ENCODE measurements around the gene FOXF2. TPM values are rescaled to one million over a fixed set of nuclear protein-coding genes. Genes with fewer than 3 reads are reported as not detected.

The FOXF2 gene
- total RNA-seq, 3 donors from 2014 or later: 0.08 TPM; not detected in 2

GRCh38 chr6:1404713-1405098 is 15.3 kb downstream of the FOXF2 start:
- Mint-ChIP-seq H3K9me3 (no peaks in the 10 kb centered on the region), H3K4me3 (no peak overlapping the region), H3K27me3 (ENCODE audit: low read depth) (peaks cover 22% of the 10 kb centered on the region), H3K4me1 (ENCODE audit: low read depth) (no peaks in the 10 kb centered on the region), H3K36me3 (ENCODE audit: insufficient read depth) (no peaks in the 10 kb centered on the region)
- no peak for DNase-seq
- ATAC-seq: no peak

GRCh38 chr6:1405221-1405620 is 15.8 kb downstream of the FOXF2 start:
- Mint-ChIP-seq H3K36me3 (ENCODE audit: insufficient read depth) (no peaks in the 10 kb centered on the region), H3K9me3 (no peaks in the 10 kb centered on the region), H3K4me1 (ENCODE audit: low read depth) (no peaks in the 10 kb centered on the region), H3K4me3 (no peak overlapping the region), H3K27me3 (ENCODE audit: low read depth) (peaks cover 23% of the 10 kb centered on the region)
- no peak for ATAC-seq
- DNase-seq: no peak

- H3K4me1 Mint-ChIP-seq (ENCODE audit: low read depth): no peaks in the 10 kb centered on the region
- no peaks in the 10 kb centered on the region for H3K9me3 Mint-ChIP-seq
Observed at GRCh38 chr6:1406306-1407072, 17.1 kb downstream of the FOXF2 start.

GRCh38 chr6:1407499-1407990 is 18.2 kb downstream of the FOXF2 start:
- H3K36me3 Mint-ChIP-seq (ENCODE audit: insufficient read depth): no peaks in the 10 kb centered on the region
- no peak for DNase-seq
- H3K9me3 Mint-ChIP-seq: no peaks in the 10 kb centered on the region

More at GRCh38 chr6:1406306-1407072, 17.1 kb downstream of the FOXF2 start:
- H3K27me3 Mint-ChIP-seq (ENCODE audit: low read depth): peaks cover 21% of the 10 kb centered on the region
- no peaks in the 10 kb centered on the region for H3K36me3 Mint-ChIP-seq (ENCODE audit: insufficient read depth)
- no peak for DNase-seq
- no peak for ATAC-seq
- H3K4me3 Mint-ChIP-seq: no peak overlapping the region

GRCh38 chr6:1409774-1410465 is 20.5 kb downstream of the FOXF2 start:
- Mint-ChIP-seq H3K27me3 (ENCODE audit: low read depth) (peaks cover 21% of the 10 kb centered on the region), H3K4me1 (ENCODE audit: low read depth) (no peaks in the 10 kb centered on the region), H3K4me3 (no peak overlapping the region), H3K9me3 (no peaks in the 10 kb centered on the region), H3K36me3 (ENCODE audit: insufficient read depth) (no peaks in the 10 kb centered on the region)
- DNase-seq (no peak), ATAC-seq (no peak)

More at GRCh38 chr6:1407499-1407990, 18.2 kb downstream of the FOXF2 start:
- Mint-ChIP-seq H3K27me3 (ENCODE audit: low read depth) (peaks cover 21% of the 10 kb centered on the region), H3K4me3 (no peak overlapping the region), H3K4me1 (ENCODE audit: low read depth) (no peaks in the 10 kb centered on the region)
- ATAC-seq: no peak

GRCh38 chr6:1412901-1413300 is 23.5 kb downstream of the FOXF2 start:
- H3K4me1 Mint-ChIP-seq (ENCODE audit: low read depth): no peaks in the 10 kb centered on the region
- no peak for ATAC-seq
- peaks cover 23% of the 10 kb centered on the region for H3K27me3 Mint-ChIP-seq (ENCODE audit: low read depth)
- H3K4me3 Mint-ChIP-seq: no peak overlapping the region
- no peaks in the 10 kb centered on the region for H3K9me3 Mint-ChIP-seq
- no peaks in the 10 kb centered on the region for H3K36me3 Mint-ChIP-seq (ENCODE audit: insufficient read depth)
- no peak for DNase-seq

- no peak overlapping the region for H3K4me3 Mint-ChIP-seq
- H3K36me3 Mint-ChIP-seq (ENCODE audit: insufficient read depth): no peaks in the 10 kb centered on the region
- ATAC-seq: no peak
Observed at GRCh38 chr6:1415416-1416063, 26.2 kb downstream of the FOXF2 start.

GRCh38 chr6:1416191-1416760 is 26.9 kb downstream of the FOXF2 start:
- Mint-ChIP-seq H3K9me3 (peaks cover 12% of the 10 kb centered on the region), H3K27me3 (ENCODE audit: low read depth) (peaks cover 13% of the 10 kb centered on the region), H3K4me3 (no peak overlapping the region), H3K4me1 (ENCODE audit: low read depth) (no peaks in the 10 kb centered on the region), H3K36me3 (ENCODE audit: insufficient read depth) (no peaks in the 10 kb centered on the region)
- ATAC-seq (no peak), DNase-seq (no peak)

More at GRCh38 chr6:1415416-1416063, 26.2 kb downstream of the FOXF2 start:
- DNase-seq: no peak
- Mint-ChIP-seq H3K9me3 (peaks cover 5% of the 10 kb centered on the region), H3K4me1 (ENCODE audit: low read depth) (no peaks in the 10 kb centered on the region), H3K27me3 (ENCODE audit: low read depth) (peaks cover 10% of the 10 kb centered on the region)

GRCh38 chr6:1416820-1417219 is 27.4 kb downstream of the FOXF2 start:
- no peak for ATAC-seq
- Mint-ChIP-seq H3K4me1 (ENCODE audit: low read depth) (no peaks in the 10 kb centered on the region), H3K27me3 (ENCODE audit: low read depth) (peaks cover 13% of the 10 kb centered on the region), H3K36me3 (ENCODE audit: insufficient read depth) (no peaks in the 10 kb centered on the region), H3K9me3 (peaks cover 12% of the 10 kb centered on the region), H3K4me3 (no peak overlapping the region)
- no peak for DNase-seq

GRCh38 chr6:1417718-1418117 is 28.3 kb downstream of the FOXF2 start:
- H3K4me1 Mint-ChIP-seq (ENCODE audit: low read depth): no peaks in the 10 kb centered on the region

GRCh38 chr6:1418471-1419191 is 29.3 kb downstream of the FOXF2 start:
- H3K36me3 Mint-ChIP-seq (ENCODE audit: insufficient read depth): no peaks in the 10 kb centered on the region
- H3K9me3 Mint-ChIP-seq: peaks cover 12% of the 10 kb centered on the region
- no peak for DNase-seq
- peaks cover 17% of the 10 kb centered on the region for H3K27me3 Mint-ChIP-seq (ENCODE audit: low read depth)
- ATAC-seq: no peak
- H3K4me3 Mint-ChIP-seq: no peak overlapping the region
- no peaks in the 10 kb centered on the region for H3K4me1 Mint-ChIP-seq (ENCODE audit: low read depth)

More at GRCh38 chr6:1417718-1418117, 28.3 kb downstream of the FOXF2 start:
- H3K9me3 Mint-ChIP-seq: peaks cover 12% of the 10 kb centered on the region
- no peaks in the 10 kb centered on the region for H3K36me3 Mint-ChIP-seq (ENCODE audit: insufficient read depth)
- ATAC-seq (no peak), DNase-seq (no peak)
- peaks cover 15% of the 10 kb centered on the region for H3K27me3 Mint-ChIP-seq (ENCODE audit: low read depth)
- no peak overlapping the region for H3K4me3 Mint-ChIP-seq

GRCh38 chr6:1420382-1420781 is 31.0 kb downstream of the FOXF2 start:
- H3K27me3 Mint-ChIP-seq (ENCODE audit: low read depth): peaks cover 26% of the 10 kb centered on the region
- H3K9me3 Mint-ChIP-seq: peaks cover 12% of the 10 kb centered on the region
- H3K4me3 Mint-ChIP-seq: no peak overlapping the region
- H3K36me3 Mint-ChIP-seq (ENCODE audit: insufficient read depth): no peaks in the 10 kb centered on the region
- ATAC-seq (no peak), DNase-seq (no peak)
- peaks cover 1% of the 10 kb centered on the region for H3K4me1 Mint-ChIP-seq (ENCODE audit: low read depth)

- DNase-seq (no peak), ATAC-seq (no peak)
- H3K27me3 Mint-ChIP-seq (ENCODE audit: low read depth): peaks cover 33% of the 10 kb centered on the region
- H3K9me3 Mint-ChIP-seq: peaks cover 12% of the 10 kb centered on the region
- H3K36me3 Mint-ChIP-seq (ENCODE audit: insufficient read depth): no peaks in the 10 kb centered on the region
- peaks cover 1% of the 10 kb centered on the region for H3K4me1 Mint-ChIP-seq (ENCODE audit: low read depth)
- no peak overlapping the region for H3K4me3 Mint-ChIP-seq
Observed at GRCh38 chr6:1422290-1422689, 32.9 kb downstream of the FOXF2 start.

GRCh38 chr6:1423578-1423977 is 34.2 kb downstream of the FOXF2 start:
- Mint-ChIP-seq H3K9me3 (peaks cover 12% of the 10 kb centered on the region), H3K4me3 (no peak overlapping the region), H3K36me3 (ENCODE audit: insufficient read depth) (no peaks in the 10 kb centered on the region), H3K27me3 (ENCODE audit: low read depth) (peaks cover 33% of the 10 kb centered on the region), H3K4me1 (ENCODE audit: low read depth) (peaks cover 1% of the 10 kb centered on the region)
- no peak for ATAC-seq
- DNase-seq: no peak
